ENCODE data around the gene CEP290. TPM values are rescaled to one million over a fixed set of nuclear protein-coding genes. Genes with fewer than 3 reads are reported as not detected.

The CEP290 gene
- total and polyA plus RNA-seq, 10 of the 15 experiments (the other 5 are each of a cell fraction or from before 2014, with no cell fraction given) = 4.8 to 15.7 (median 10.7) TPM

DNA sequence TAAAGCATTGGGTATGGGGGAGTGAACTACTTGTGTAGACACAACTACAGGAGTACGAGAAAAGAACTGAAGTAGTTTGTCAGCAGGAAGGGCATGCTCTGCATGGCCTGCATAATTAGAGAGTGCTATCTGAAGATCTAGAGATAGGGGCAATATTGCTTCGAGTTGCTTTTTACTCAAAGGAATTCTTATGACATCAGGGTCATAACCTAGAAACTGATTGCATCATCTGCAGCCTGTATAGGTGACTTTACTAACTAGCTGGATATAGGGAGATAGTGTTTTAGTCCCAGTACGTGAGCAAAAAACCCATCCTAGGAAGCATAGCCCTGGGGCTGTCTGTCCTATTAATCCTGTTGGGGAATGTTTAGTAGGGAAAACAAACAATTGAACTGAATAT, 40.0 kb upstream of the CEP290 start:
- Histone ChIP-seq H4K20me1 (ENCODE audit: control insufficient read depth, insufficient read depth) (no peaks in the 10 kb centered on the region), H3K79me2 (ENCODE audit: control insufficient read depth, insufficient read depth, low read length) (no peaks in the 10 kb centered on the region), H3K9ac (ENCODE audit: control insufficient read depth, insufficient read depth, low read length) (no peak overlapping the region), H3K4me1 (ENCODE audit: control insufficient read depth, insufficient read depth, low read length) (no peaks in the 10 kb centered on the region), H3K27me3 (replicated peaks in 1 of 2; ENCODE audit: control insufficient read depth in 2 of 2, insufficient read depth in 2 of 2, low read length in 1 of 2) (no peaks in the 10 kb centered on the region), H2AFZ (ENCODE audit: control insufficient read depth, low read depth, low read length) (no peak overlapping the region), H3K27ac (ENCODE audit: control insufficient read depth, insufficient read depth) (no peak overlapping the region), H3K4me3 (no peak overlapping the region), H3K36me3 (ENCODE audit: control insufficient read depth in 2 of 2, insufficient read depth in 2 of 2, low read length in 1 of 2) (no peaks in the 10 kb centered on the region), H3K4me2 (ENCODE audit: control insufficient read depth, insufficient read depth) (no peak overlapping the region), H3K9me3 (replicated peaks; ENCODE audit: control insufficient read depth, insufficient read depth, low read length) (no peaks in the 10 kb centered on the region)
- FAIRE-seq (no peak), DNase-seq (ENCODE audit: low read depth, low spot score) (no peak), ATAC-seq (no peak)
- ChIA-PET SMC1A (ENCODE audit: uncharacterized antibody, unreplicated experiment) (interaction anchor here (1.1 kb wide), 1 partner anchor 10 kb away, joined by 4 read pairs; no protein-coding TSS in a partner anchor), CTCF (no interaction called here), RAD21 (ENCODE audit: unreplicated experiment) (no interaction called here), POLR2A (interaction anchor here (0.7 kb wide), 1 partner anchor 7 kb away, joined by 3 read pairs; no protein-coding TSS in a partner anchor)
- TF ChIP-seq BCL11A (IDR thresholded peaks at IDR 0.05; ENCODE audit: low read depth, low read length) (no peak), MXI1 (IDR thresholded peaks at IDR 0.05; ENCODE audit: low read depth, low read length) (no peak), TAF1 (IDR thresholded peaks at IDR 0.05; ENCODE audit: borderline replicate concordance, low read depth, low read length) (no peak), KLF5 (IDR thresholded peaks at IDR 0.05; ENCODE audit: partially characterized antibody) (no peak), POLR2A (IDR thresholded peaks at IDR 0.05; ENCODE audit: low read depth, low read length) (no peak), SREBF1 (IDR thresholded peaks at IDR 0.05; ENCODE audit: low read length) (no peak), SUPT20H (IDR thresholded peaks at IDR 0.05; ENCODE audit: borderline replicate concordance, control insufficient read depth, low read depth, low read length) (no peak), NR2C2 (IDR thresholded peaks at IDR 0.05; ENCODE audit: borderline replicate concordance, control insufficient read depth, insufficient read length, low read depth) (no peak), TCF3 (IDR thresholded peaks at IDR 0.05; ENCODE audit: borderline replicate concordance, insufficient read depth, low read depth, low read length) (no peak), JUNB (IDR thresholded peaks at IDR 0.05) (no peak), ETV6 (conservative IDR thresholded peaks at IDR 0.05 in 1 of 2, IDR thresholded peaks at IDR 0.05 in 1 of 2; ENCODE audit: borderline replicate concordance in 1 of 2, low read depth in 1 of 2) (no peak), BACH1 (IDR thresholded peaks at IDR 0.05; ENCODE audit: borderline replicate concordance) (no peak)
- TF ChIP-seq, protein P1, sequence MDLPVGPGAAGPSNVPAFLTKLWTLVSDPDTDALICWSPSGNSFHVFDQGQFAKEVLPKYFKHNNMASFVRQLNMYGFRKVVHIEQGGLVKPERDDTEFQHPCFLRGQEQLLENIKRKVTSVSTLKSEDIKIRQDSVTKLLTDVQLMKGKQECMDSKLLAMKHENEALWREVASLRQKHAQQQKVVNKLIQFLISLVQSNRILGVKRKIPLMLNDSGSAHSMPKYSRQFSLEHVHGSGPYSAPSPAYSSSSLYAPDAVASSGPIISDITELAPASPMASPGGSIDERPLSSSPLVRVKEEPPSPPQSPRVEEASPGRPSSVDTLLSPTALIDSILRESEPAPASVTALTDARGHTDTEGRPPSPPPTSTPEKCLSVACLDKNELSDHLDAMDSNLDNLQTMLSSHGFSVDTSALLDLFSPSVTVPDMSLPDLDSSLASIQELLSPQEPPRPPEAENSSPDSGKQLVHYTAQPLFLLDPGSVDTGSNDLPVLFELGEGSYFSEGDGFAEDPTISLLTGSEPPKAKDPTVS (IDR thresholded peaks at IDR 0.05; ENCODE audit: low read depth, low read length) = no peak
- no TSS peak for BruUV-seq (replicated peaks)
- 99% methylated on average over 3 of the region's 3 CpGs for WGBS (ENCODE audit: insufficient coverage, insufficient replicate concordance, low lambda C conversion rate, missing lambda C conversion rate)
- intact Hi-C loops (cut with micrococcal nuclease; ENCODE audit: unreplicated experiment) (no loop called here), in situ Hi-C loops (cut with MboI) (no loop called here)

Data from GM12878 (cell line).